ENCODE data around the gene ZNF74.
A peak's percentile ranks its signal among the peaks of the same experiment; 100 is the strongest.

Gene ZNF74

DNA sequence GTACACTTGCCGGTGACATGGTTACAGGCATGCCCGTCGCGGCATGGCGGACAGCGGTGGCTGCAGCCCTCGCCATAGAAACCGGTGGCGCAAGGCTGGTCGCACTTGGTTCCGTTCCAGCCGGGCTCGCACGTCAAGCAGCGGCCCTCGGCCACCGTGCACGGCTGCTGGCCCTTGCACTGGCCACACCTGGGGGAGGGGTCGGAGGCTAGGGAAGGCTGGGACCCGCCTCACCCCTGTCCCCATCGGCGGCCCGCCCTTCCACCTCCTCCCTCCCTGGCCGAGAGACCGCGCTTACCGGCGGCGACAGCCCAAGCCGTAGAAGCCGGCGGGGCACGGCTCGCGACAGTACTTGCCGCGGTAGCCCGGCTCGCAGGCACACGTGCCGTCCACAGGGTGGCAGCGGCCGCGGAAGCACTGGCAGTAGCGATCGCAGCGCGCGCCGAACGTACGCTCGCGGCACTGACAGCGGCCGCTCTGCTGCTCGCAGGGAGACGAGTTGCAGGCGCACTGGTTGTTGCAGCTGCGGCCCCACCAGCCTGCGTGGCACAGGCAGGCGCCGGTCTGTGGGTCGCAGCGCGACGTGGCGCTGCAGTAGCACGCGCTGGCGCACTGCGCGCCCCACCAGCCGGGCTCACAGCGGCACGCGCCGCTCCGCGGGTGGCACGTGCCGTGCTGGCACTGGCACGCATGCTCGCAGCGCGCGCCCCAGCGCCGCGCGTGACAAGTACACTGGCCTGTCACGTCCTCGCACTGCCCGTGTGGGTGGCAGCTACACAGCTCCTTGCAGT lies 37.0 kb downstream of the ZNF74 start:
- DNase-seq (ENCODE audit: low read depth in 4 of 4, low spot score in 1 of 4): peak in 2 of 4 experiments; percentile 29 to 54

- no peak for DNase-seq (ENCODE audit: low read depth in 4 of 4, low spot score in 1 of 4)
Observed at GRCh38 chr22:20431511-20432192, 37.7 kb downstream of the ZNF74 start.

GRCh38 chr22:20432244-20432686 lies 38.3 kb downstream of the ZNF74 start:
- no peak for DNase-seq (ENCODE audit: low read depth in 4 of 4, low spot score in 1 of 4)

- no peak for DNase-seq (ENCODE audit: low read depth in 4 of 4, low spot score in 1 of 4)
Observed at GRCh38 chr22:20433191-20433590, 39.2 kb downstream of the ZNF74 start.

GRCh38 chr22:20433686-20434241 lies 39.8 kb downstream of the ZNF74 start:
- DNase-seq (ENCODE audit: low read depth in 4 of 4, low spot score in 1 of 4): no peak

DNA sequence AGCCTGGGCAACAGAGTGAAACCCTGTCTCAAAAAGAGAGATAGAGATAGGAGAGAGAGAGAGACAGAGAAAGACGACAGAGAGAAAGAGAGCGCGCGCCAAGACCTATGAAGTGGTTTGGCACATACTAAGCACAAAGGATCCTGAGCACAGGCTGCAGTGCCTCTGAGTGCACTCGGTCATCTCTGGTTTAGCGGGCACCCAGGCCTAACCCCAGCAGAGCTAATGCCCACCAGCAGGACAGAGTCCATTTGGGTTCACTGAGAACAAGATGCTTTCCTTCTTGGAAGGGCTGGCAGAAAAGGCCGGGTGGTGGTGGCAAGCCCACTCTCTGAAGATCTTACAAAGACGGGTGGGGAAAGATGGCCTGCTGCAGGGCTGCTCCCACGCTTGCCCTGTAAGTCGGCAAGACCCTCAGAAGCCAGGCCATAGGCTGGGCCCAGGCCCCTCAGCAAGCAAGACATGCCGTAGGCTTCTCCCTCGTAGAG lies 40.4 kb downstream of the ZNF74 start:
- DNase-seq (ENCODE audit: low read depth in 4 of 4, low spot score in 1 of 4): no peak

- DNase-seq (ENCODE audit: low read depth in 4 of 4, low spot score in 1 of 4): no peak
Observed at GRCh38 chr22:20434773-20435172, 40.8 kb downstream of the ZNF74 start.

DNA sequence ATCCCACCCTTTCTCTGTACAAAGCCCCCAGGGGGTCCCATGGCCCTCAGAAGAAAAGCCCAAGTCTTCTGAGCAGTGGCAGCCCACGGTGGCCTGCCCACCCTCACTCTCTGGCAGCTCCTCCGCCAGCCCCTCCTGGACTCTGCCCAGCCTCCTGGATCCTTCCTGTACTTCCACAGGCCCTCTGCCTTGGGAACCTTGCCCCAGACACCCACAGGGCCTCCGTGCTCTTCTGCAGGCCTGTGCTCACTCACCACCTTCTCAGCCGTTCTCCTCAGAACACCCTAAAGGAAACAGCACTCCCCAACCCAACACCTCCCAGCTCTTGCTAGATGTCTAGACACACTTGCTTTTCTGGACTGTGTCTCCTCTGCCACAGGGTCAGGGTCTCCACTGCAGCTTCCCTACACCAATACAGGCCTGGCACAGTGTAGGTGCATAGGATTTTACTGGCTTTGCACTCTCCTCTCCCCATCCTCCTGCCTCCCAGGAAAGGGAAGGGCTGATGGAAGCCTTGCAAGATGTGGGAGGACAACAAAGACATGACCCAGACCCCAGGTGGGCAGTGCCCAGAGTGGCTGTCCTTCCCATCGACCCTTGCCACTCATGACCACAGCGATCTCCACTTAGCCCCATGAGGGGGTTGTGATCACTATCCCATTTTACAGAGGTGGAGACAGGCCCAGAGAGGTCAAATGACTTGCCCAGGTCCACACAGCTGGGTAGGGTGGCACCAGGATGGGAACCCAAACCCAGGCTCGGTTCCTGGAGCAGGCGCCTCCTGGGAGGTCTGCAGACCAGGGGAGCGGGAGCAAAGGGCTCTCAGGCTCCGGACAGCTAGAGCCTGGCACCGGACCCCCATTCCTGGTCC lies 41.7 kb downstream of the ZNF74 start:
- no peak for DNase-seq (ENCODE audit: low read depth in 4 of 4, low spot score in 1 of 4)

GRCh38 chr22:20436307-20436767 lies 42.4 kb downstream of the ZNF74 start:
- no peak for DNase-seq (ENCODE audit: low read depth in 4 of 4, low spot score in 1 of 4)

DNA sequence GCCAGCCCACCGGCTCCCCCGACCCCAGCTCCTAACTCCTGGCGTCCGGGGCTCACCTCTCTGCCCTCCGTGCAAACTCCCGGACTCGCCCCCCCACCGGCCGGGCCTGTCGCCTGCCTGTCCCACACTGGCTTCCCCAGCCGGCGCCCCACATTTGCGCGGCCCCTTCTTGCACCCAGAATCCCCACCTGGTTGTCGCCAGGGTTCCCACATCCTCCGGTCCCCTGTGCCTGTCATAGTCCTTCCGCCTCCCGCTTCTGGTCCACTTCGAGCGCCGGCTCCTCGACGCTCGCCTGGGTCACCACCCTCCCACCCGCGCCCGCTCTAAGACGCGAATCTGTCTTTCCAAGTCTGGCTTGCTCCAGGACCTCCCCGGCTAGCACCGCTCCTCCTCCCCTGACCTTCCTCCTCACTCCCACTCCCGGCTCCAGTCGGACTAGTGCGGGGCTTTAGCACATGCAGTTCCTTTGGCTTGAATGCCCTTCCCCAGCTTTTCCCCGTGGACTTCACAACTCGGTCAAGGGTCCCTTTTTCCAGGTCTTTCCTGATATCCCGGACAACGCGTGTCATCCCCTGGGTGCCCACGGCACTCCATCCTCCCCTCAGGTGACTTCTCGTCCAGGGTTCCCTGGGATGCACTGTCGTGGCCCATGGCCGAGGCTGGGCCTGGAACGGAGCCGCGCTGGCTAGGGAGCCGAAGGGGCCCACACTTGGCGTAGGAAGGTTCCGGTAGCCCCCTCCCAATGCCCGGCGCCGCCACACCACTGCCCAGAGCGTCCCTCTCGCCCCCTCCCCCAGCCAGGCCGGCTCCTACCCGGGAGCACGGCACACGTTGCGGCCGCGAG lies 43.0 kb downstream of the ZNF74 start:
- no peak for DNase-seq (ENCODE audit: low read depth in 4 of 4, low spot score in 1 of 4)

DNA sequence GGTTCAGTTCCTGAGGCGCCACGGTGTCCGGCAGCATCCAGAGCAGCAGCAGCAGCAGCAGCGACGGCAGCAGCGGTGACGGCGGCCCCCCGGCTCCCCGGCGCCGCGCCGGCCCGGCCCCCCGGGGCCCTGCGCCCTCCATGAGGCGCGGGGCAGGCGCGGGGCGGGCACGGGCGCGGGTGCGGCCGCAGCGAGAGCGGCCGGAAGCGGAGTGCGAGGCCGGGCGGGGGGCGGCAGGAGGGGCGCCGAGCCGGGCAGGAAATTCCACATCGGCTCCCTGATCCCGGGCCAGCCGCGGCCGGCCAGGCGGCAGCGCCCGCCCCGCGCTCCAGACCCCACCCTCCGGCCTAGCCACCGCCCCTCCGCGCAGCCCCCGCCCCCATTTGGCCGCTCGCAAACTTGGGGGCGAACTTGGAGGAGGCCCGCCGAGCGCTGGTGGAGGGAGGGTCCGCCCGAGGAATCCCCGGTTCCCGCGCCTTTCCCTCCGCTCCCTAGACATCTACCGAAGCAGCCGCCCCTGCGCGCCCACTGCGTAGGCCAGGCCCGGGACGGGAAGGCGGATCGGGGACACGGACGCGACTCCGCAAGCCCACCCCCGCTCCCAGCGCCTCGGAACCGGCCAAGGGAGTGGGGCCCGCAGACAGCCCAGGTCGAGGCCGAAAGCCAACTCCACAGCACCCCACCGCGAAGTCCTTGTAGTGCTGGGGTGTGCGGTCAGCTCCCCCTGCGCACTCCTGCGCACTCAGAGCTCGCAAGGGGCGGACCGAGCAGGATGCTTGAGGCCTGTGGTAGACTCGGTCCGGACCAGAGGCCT lies 43.9 kb downstream of the ZNF74 start, which contains the start of gene SCARF2:
Gene SCARF2 (minus strand): TSS at position 213 of the 814 bp plus-strand sequence. CDS start 71 bp downstream, at position 142.
- no peak for DNase-seq (ENCODE audit: low read depth in 4 of 4, low spot score in 1 of 4)

GRCh38 chr22:20438427-20438677 lies 44.4 kb downstream of the ZNF74 start:
- DNase-seq (ENCODE audit: low read depth in 4 of 4, low spot score in 1 of 4): no peak

DNA sequence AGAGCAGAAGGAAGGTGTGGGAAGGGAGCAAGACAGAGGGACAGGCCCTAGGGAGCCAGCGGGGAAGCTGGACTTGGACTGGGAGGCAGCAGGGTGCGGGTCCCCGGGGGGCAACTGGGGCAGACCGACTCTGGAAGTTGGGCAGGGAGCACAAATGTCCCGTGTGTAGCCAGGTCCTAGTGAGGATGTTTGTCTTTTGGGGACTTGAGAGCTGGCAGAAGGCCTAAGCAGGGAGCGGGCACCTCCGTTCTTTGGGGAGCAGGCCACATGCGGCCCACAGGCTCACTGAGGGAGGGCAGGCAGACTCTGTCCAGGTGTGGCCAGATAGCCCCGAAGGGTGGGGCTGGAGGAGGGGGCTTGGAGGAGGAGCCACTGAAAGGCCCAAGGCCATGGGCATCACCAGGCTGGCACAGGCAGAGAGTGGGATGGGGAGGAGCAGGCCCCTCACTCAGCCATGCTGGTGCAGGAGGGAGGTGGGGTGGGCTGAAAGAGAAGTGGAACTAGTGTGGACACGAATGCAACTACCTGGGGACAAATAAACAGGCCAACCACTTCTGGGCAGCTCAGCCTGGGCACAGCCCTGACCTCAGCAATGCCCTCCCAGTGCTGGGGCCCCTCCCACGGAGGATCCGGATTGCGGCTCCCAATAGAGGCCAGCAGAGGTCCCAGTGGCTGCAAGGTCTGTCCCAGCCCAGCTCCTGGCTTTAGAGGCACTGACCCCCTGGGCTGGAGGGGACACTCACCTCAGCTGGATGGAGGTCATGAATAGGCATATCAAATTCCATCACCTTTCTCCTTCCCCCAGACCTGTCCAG lies 44.9 kb downstream of the ZNF74 start:
- DNase-seq (ENCODE audit: low read depth in 4 of 4, low spot score in 1 of 4): no peak

DNA sequence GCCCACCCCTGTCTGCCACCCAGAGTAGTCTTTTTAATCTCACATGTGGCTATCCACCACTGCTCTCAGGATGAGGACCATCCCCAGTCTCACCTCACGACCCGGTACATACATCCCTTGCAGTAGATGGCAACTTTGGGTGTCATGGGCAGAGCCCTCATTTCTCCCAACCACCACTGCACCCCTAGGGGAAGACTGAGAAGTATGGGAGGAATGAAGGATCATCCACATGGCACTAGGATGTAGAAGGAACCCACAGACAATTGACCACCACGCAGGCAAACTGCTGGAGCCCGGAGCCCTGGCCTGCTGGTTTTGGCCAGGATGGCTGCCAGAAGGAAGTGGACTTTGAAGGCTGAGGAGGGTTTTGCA lies 45.6 kb downstream of the ZNF74 start:
- no peak for DNase-seq (ENCODE audit: low read depth in 4 of 4, low spot score in 1 of 4)

DNA sequence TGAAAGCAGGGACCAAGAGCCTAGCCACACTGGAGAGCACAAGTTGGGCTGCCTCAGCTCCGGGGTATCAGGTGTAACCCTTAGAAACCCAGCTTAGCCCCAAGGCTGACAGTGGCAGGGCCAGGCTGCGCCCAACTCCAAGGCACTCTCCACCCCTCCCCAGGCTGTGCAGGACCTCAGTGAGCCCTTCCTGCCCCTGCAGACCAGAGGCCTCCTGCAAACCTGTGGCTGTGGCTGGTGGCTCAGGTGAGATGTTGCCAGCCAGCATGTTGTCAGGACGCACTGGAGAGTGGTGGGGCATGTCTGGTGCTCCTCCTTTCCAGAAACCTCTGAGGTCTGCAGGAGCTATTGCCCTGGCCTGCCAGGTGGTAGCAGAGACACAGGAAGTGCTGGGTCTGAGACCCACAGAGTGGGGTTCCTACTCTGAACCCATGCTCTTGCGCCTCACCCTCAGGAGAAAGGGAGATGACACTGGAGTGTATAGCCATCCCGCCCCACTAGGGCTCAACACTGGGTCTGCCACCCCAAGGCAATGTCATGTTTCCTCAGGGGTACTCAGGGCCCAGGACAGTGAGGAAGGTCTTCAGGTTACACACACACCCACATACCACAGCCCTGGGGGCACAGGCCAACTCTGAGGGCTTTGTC lies 46.1 kb downstream of the ZNF74 start:
- DNase-seq (ENCODE audit: low read depth in 4 of 4, low spot score in 1 of 4): no peak

DNA sequence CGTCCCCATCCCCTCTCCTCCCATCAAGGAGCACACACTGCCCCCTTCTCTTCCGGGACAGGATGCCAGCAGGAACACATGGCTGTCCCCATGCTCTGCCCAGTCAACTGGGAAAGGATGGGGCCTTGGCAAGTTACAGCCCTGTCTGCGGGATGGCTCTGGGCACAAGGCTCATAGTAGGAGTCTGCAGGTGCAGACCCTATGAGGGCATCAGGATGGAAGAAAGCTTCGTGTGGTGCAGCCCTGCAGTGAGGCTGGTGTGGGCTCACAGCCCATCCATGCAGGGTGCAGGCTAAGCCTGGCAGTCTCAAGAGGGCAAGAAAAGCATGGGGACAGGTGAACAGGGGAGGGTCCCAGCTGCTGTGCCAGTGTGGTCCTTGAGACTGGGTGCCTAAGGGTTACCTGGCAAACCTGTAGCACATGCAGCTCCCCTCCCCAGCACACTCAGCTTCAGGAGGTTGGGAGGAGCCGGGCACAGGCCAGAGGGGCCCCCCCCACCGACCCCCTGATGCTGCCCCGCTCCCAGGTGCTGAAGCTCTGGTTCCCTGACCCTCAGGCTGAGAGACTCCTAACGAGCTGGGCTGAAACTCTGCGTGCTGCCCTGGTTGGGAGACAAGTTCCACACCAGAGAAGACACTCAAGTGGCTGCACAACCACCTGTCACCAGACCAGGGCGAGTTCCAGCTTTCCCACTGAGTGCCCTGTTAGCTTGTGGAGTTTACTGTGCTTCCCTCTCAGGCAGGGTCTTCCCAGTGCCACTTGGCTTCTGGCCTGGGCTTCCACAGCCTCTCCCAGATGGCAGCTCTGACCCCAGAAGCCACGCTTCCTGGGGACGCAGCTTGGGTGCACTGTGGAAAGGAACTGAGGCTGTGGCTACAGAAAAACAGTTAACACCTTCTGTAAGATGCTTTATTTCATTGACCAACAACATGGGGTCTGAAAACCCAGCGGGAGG lies 47.0 kb downstream of the ZNF74 start:
- no peak for DNase-seq (ENCODE audit: low read depth in 4 of 4, low spot score in 1 of 4)
